ENCODE measurements around the gene MYO1C.

The MYO1C gene

DNA sequence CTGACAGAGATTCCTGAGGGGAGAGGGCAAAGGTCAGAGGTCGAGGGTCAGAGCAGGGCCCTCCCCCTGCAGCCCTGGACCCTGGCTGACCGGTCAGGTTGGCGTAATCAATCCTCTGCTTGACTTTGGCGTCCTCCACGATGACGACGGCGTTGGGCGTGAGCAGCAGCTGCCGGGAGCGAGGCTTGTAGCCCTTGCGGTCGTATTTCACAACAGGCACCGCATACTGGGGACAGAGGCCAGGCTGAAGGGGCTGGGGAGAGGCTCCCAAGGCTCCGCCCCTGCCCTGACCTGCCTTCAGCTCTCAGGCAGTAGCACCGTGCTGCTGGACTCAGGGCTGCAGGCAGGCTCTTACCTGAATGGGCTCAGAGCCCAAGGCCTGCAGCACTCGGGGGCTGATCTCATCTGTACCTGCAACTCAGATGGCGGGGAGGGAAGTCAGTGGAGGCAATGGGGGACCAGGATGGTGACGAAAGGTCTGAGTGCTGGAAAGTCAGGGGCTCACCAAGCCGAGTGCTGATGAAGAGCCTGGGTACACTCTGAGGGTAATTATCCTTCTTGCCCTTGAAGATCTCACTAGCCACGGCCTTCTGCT lies 24.5 kb downstream of the MYO1C start:
- no peak overlapping the region for H3K4me2 ChIP-seq (ENCODE audit: low read length)
- no peak for TF ChIP-seq CTCF (IDR thresholded peaks at IDR 0.05)
- no peaks in the 10 kb centered on the region for H3K9me3 ChIP-seq (ENCODE audit: control insufficient read depth, low read length)
- H3K27me3 ChIP-seq (ENCODE audit: control insufficient read depth, insufficient read depth, low read length): no peaks in the 10 kb centered on the region
- no peak overlapping the region for H3K4me3 ChIP-seq (ENCODE audit: low read depth, low read length)
- H3K79me2 ChIP-seq: no peaks in the 10 kb centered on the region
- no peak overlapping the region for H3K9ac ChIP-seq
- H3K4me1 ChIP-seq: no peaks in the 10 kb centered on the region
- H3K27ac ChIP-seq: no peak overlapping the region
- no peak overlapping the region for H2AFZ ChIP-seq
- no peaks in the 10 kb centered on the region for H3K36me3 ChIP-seq (ENCODE audit: control insufficient read depth, insufficient read depth, low read length)

DNA sequence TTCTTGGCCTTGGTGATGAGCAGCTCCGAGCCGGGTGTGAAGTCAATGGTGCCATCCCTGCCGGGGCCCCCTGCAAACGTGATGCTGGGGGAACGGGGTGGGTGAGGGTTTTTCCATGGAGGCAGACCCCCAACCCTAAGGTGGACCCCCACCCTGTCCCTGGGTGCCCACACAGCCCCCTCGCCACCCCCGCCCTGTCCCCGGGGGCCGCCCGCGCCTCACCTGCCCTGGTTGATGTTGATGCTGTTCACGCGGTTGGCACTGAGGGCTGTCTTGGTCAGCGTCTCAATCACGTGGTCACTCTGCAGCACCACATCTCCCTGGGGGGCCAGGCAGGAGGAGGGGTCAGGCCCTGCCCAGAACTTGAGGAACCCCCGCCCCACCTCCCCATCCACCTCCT lies 25.2 kb downstream of the MYO1C start:
- H3K36me3 ChIP-seq (ENCODE audit: control insufficient read depth, insufficient read depth, low read length): no peaks in the 10 kb centered on the region
- H3K27ac ChIP-seq: no peak overlapping the region
- no peak overlapping the region for H3K4me2 ChIP-seq (ENCODE audit: low read length)
- H3K4me3 ChIP-seq (ENCODE audit: low read depth, low read length): no peak overlapping the region
- no peaks in the 10 kb centered on the region for H3K27me3 ChIP-seq (ENCODE audit: control insufficient read depth, insufficient read depth, low read length)
- no peaks in the 10 kb centered on the region for H3K9me3 ChIP-seq (ENCODE audit: control insufficient read depth, low read length)
- no peaks in the 10 kb centered on the region for H3K4me1 ChIP-seq
- no peaks in the 10 kb centered on the region for H3K79me2 ChIP-seq
- H3K9ac ChIP-seq: no peak overlapping the region
- TF ChIP-seq CTCF (IDR thresholded peaks at IDR 0.05): no peak
- no peak overlapping the region for H2AFZ ChIP-seq

GRCh38 chr17:1464186-1464585 lies 28.3 kb downstream of the MYO1C start:
- H3K4me3 ChIP-seq (ENCODE audit: low read depth, low read length): no peak overlapping the region
- H2AFZ ChIP-seq: no peak overlapping the region
- H3K27me3 ChIP-seq (ENCODE audit: control insufficient read depth, insufficient read depth, low read length): no peaks in the 10 kb centered on the region
- no peak for TF ChIP-seq CTCF (IDR thresholded peaks at IDR 0.05)
- no peaks in the 10 kb centered on the region for H3K36me3 ChIP-seq (ENCODE audit: control insufficient read depth, insufficient read depth, low read length)
- no peaks in the 10 kb centered on the region for H3K9me3 ChIP-seq (ENCODE audit: control insufficient read depth, low read length)
- no peaks in the 10 kb centered on the region for H3K4me1 ChIP-seq
- H3K27ac ChIP-seq: no peak overlapping the region
- no peak overlapping the region for H3K9ac ChIP-seq
- no peak overlapping the region for H3K4me2 ChIP-seq (ENCODE audit: low read length)
- H3K79me2 ChIP-seq: no peaks in the 10 kb centered on the region

- H3K4me1 ChIP-seq: no peaks in the 10 kb centered on the region
- no peaks in the 10 kb centered on the region for H3K79me2 ChIP-seq
- H3K27me3 ChIP-seq (ENCODE audit: control insufficient read depth, insufficient read depth, low read length): no peaks in the 10 kb centered on the region
- no peak overlapping the region for H3K4me2 ChIP-seq (ENCODE audit: low read length)
- no peak for TF ChIP-seq CTCF (IDR thresholded peaks at IDR 0.05)
- H3K9ac ChIP-seq: no peak overlapping the region
- H2AFZ ChIP-seq: no peak overlapping the region
- no peak overlapping the region for H3K27ac ChIP-seq
- H3K36me3 ChIP-seq (ENCODE audit: control insufficient read depth, insufficient read depth, low read length): no peaks in the 10 kb centered on the region
- H3K9me3 ChIP-seq (ENCODE audit: control insufficient read depth, low read length): no peaks in the 10 kb centered on the region
- no peak overlapping the region for H3K4me3 ChIP-seq (ENCODE audit: low read depth, low read length)
Measured at GRCh38 chr17:1462164-1463112, 30.0 kb downstream of the MYO1C start.

Data from parathyroid adenoma (tissue), 2 donors.